Fibroblast of skin of back (primary cell): Measurements from ENCODE around the gene MIDN.

Experiments used
- DNase-seq: peaks from one replicate; pipeline ENCODE4 v3.0.0-alpha.2; 2013

Gene MIDN

DNA sequence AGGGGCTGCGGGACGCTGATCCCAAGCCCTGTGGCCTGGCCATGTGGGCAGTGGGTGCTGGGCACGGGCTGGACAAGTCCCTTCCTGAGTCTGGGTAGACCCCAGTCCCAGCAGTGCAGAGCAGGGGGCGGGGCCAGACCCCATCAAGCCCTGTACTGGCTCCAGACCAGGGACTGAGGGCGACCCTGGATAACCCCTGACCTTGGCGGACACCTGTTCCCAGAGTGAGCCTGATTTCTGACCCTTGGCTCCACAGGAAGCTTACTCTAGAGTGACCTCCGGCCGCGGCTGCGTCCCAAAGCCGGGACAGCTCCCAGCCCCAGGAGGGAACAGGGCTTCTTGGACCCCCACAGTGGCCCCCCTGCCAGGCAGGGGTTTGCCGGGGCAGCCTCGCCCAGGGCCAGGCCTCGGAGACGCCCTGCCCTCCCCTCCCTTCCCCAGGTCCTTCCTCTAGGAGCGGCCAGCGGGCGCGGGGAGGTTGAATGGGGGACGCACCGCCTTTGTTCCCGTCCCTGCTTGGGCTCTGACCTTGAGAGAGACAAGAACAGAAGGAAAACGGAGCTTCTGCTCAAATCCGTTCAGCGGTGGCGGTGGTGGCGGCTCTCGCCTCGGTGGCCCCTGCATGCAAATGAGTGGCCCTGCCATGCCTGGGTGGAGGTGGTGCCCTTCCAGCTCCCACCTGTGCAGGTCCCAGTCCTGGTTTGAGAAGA, 35.0 kb downstream of the MIDN start:
- no peak for DNase-seq

GRCh38 chr19:1283917-1284292, 35.5 kb downstream of the MIDN start:
- DNase-seq = no peak

DNA sequence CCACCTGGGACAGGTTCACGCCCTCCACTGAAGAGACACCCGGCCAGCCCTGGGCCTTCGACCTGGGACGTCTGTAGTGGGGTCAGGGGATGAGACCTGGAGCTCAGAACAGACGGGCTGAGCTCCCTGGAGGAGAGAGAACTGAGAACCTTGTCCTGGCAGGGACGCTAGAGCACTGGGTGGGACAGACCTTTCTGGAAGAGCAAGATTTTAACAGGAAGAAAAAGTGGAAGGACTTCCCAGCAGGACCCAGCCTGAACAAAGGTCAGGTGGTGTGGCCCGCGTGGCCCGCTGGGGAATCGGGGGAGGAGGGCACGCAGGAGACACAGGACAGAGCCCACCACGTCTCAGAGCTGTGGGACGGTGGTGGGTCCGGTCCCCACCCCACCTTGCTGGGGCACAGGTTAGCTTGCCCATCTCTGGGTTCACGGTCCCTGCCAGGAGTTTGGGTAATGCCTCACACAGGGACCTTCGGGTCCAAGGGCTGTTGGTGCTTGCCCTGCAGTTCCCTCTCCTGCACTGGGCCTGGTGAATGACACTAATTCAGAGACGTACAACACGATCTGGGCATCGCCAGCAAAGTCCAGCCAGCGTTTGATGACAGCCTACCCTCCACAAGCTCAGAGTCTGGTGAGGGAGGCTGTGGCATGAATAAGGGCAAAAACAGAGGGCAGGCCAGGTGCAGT, 36.1 kb downstream of the MIDN start:
- DNase-seq = no peak

GRCh38 chr19:1284979-1285736, 36.8 kb downstream of the MIDN start:
- DNase-seq = no peak

DNA sequence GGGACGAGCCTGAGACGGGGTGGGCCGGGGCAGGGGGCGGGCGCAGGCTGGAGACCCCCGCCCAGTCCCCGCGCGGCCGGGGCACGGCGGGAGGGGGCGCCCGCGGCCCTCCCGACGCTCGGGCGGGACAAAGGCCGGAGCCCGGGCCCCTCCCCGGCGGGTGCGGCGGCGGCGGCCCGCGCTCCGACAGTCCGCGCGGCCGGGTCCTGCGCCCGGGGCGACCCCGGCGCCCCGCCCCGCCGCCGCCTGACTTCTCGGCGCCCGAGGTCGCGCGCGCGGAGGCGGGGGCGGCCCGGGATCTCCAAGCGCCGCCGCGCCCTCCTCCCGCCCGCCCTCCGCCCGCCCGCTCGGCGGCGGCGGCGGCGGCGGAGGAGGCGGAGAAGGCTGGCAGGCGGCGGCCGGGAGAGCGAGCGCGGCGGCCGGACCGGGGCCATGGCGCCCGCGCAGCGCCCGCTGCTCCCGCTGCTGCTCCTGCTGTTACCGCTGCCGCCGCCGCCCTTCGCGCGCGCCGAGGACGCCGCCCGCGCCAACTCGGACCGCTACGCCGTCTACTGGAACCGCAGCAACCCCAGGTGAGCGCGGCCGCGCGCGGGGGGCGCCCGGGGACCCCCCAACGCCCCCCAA, 37.5 kb downstream of the MIDN start, which contains the start of gene EFNA2:
Gene EFNA2 (plus strand): TSS at position 137 of the 624 bp plus-strand sequence. CDS start 296 bp downstream, at position 433.
- no peak for DNase-seq

DNA sequence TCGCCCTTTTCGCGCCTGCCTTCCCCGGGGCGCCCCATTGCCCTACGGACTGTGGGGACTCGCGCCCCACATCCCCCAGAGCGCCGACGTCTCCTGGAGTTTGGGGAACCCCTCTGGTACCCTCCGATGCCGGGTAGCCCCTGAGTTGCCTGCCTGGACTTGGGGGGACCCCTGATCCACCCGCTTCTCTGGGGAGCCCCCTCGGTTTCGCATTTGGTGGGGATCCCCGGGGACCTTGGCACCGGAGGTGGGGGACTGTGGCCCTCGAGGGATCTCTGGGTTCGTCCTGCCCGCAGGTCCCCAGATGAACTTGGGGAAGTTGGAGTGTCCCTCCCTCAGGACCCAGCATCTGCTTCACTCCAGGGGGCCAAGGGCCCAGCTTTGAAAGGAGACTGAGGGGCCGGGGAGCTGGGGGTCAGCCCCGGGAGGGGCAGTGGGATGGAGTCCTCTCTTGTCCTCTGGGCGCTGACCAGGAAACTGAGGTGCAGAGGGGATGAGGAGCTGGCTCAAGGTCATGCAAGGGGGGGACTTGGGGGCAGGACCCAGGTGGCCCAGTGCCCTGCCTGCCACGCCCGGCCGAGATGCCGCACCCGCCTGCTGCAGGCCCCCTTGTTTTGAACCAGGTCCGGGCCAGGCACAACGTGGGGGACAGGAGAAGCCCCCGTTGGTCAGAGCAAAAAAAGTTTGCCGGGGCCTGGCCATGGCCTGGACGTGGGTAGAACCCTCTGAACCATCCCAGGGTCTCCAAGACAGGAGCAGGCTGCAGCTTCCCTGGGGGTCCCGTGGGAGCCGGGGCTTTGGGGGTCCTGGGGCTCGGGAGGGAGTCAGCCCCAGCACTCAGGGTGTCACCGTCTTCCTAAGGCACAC, 38.3 kb downstream of the MIDN start:
- DNase-seq = no peak

DNA sequence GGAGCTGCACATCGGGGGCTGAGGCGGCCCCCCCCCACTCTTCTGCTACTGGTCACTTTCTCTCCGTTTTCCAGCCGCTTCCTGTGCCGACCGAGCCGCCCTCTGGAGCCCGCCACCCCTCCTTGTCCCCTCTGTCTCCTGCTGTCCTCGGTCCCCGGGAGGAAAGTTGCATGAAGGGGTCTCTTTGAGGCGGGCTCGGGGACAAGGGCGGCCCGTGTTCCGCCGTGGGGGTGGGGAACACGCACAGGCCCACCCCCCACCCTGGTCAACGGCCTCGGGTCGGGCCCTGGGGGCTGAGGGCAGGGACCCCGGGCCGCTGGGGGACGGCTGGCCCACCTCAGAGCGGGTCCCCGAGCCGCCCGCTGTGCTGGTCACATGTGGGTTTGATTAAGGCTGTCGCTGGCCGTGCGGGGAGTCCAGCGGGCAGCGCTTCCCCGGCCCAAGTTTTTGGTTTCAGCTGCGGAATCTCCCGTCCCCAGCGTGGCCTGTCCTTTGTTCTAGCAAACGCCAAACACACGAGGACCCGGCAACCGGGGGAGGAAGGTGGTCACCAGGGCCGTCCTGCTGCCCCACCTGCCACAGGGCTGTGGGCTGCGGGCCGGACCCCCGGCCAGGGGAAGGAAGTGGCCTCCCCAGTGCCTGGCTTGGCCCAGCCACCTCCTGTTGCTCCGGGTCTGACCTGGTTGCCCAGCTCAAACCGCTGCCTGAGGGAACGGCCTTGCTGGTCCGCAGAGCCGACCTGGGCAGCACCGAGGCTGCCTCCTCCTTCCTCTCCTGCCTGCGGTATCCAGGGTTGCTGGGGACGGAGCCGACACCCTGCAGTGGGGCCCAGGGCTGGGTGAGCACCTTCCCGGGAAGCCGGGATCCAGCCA, 39.2 kb downstream of the MIDN start:
- DNase-seq = no peak

- DNase-seq = no peak
Measured at GRCh38 chr19:1288226-1288612, 39.8 kb downstream of the MIDN start.

GRCh38 chr19:1288833-1289685, 40.7 kb downstream of the MIDN start:
- no peak for DNase-seq

- DNase-seq = no peak
Measured at GRCh38 chr19:1289686-1290025, 41.3 kb downstream of the MIDN start.

GRCh38 chr19:1290196-1290702, 41.9 kb downstream of the MIDN start:
- DNase-seq = no peak

- no peak for DNase-seq
Measured at GRCh38 chr19:1290703-1291651, 42.6 kb downstream of the MIDN start.

- no peak for DNase-seq
Measured at GRCh38 chr19:1291761-1292418, 43.5 kb downstream of the MIDN start.

GRCh38 chr19:1292419-1293151, 44.2 kb downstream of the MIDN start:
- no peak for DNase-seq

DNA sequence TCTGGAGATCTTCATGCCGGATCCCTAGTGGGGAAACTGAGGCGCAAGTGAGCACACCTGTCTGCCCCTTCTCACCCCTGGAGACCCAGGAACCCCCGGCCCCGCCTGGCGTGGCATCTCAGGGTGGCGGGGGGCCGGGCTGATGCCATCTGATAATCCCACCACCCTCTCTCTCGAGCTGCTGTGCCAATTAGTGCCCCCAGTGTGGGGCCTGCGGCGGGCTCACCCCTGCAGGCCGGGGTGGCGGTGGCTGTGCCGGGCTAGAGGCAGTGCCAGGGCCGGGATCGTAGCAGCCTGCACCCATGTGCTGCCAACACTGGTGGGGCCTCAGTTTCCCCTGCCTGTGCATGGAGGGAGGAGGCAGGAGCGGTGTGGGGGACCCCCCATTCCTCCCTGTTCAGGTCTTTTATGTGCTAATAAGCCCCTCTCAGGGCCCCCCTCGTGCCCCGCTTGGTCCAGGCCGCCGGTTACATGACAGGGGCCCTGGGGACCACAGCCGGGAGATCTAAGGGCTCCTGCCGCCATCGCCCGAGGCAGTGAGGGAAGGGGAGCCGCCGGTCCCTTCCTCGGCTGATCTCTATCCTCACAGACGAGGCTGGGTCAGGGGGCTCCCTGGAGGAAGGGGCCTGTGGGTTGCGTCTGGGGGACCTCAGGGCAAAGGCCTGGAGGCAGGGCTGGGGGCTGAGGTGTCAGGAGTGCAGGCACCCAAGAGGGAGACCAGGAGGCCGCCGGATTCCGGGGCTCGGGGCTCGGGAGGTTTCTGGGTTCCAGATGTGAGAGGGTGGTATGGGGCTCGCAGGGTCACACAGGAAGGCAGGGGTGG, 45.6 kb downstream of the MIDN start:
- no peak for DNase-seq

GRCh38 chr19:1294688-1295087, 46.3 kb downstream of the MIDN start:
- DNase-seq = no peak
